H7 (cell line): ENCODE measurements around the gene MAGEC3. TPM values are rescaled to one million over a fixed set of nuclear protein-coding genes. Genes with fewer than 3 reads are reported as not detected.
"Not testable (repeated sequence)": the region's sequence is repeated elsewhere in the genome, so short reads cannot be mapped to it uniquely, and the experiment has no call there.

Source experiments
- DNase-seq: peaks from one replicate; pipeline ENCODE4 v3.0.0; 2012
- H3K27me3 ChIP-seq: 2 replicates; pipeline ENCODE4 v1.6.0; 2011; ENCODE audit warnings: mild to moderate bottlenecking, low read length; ENCODE audit not compliant: control insufficient read depth, insufficient read depth
- H3K36me3 ChIP-seq: replicated peaks from 2 replicates; pipeline ENCODE4 v1.5.1; 2011; ENCODE audit warnings: low read length; ENCODE audit not compliant: control insufficient read depth, insufficient read depth
- H3K4me3 ChIP-seq: 2 replicates; pipeline ENCODE4 v1.5.1; 2011; ENCODE audit warnings: low read depth, mild to moderate bottlenecking, control low read depth, low read length, moderate library complexity; ENCODE audit not compliant: insufficient read depth
- total RNA-seq: library from RNA; depleted of rRNA; stranded (reverse); fragments of >200 nt; shearing (Covaris generic); gene quantifications from 2 replicates; pipeline ENCODE4 v1.2.3, GENCODE V29; 2014; rRNA removed

Gene MAGEC3, protein sequence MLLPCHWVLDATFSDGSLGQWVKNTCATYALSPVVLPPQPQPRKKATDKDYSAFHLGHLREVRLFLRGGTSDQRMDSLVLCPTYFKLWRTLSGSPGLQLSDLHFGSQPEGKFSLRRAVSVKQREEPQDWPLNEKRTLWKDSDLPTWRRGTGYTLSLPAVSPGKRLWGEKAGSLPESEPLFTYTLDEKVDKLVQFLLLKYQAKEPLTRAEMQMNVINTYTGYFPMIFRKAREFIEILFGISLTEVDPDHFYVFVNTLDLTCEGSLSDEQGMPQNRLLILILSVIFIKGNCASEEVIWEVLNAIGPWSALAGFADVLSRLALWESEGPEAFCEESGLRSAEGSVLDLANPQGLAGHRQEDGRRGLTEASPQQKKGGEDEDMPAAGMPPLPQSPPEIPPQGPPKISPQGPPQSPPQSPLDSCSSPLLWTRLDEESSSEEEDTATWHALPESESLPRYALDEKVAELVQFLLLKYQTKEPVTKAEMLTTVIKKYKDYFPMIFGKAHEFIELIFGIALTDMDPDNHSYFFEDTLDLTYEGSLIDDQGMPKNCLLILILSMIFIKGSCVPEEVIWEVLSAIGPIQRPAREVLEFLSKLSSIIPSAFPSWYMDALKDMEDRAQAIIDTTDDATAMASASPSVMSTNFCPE
- total RNA-seq = not detected in 2 replicates

DNA sequence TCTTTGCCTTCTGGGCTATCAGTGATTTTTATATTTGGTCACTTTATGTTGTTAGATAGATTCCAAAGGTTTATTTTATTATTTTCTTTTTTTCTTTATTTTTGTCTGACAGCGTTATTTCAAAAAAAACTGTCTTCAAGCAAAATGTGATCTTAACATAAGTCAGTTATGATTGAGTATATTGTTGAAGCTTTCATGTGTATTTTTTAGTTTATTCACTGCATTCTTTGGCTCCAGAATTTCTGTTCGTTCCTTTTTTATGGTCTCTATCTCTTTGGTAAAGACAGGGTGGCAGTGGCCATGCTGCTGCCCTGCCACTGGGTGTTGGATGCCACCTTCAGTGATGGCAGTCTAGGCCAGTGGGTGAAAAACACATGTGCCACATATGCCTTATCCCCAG is at the start of gene MAGEC3:
Gene MAGEC3 (plus strand): TSS at position 301 of the 400 bp plus-strand sequence. CDS start 0 bp downstream, at position 301.
- DNase-seq = no peak
- Histone ChIP-seq H3K4me3 (no peak within 1 kb of the TSS), H3K27me3 (no peaks in the 10 kb centered on the region), H3K36me3 (no peaks in the 10 kb centered on the region)

DNA sequence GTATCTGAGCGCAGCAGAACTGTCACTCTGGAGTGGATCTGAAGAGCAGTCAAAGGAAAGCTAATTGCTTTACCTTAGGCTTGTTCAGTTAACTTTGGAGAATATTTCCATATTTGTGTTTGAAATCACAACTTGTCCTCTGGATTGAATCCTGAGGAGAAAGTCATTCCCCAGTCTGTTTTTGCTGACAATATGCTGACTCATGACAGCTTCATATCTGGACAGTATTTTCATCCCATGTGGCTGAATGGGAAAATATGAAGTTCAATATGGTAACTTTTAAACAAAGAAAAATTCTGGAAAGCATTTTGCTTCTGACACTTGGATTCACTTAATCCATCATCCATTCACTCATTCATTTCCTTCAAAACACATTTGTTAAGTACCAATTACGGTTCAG is 46.3 kb upstream of the MAGEC3 start:
- Histone ChIP-seq H3K36me3 (no peaks in the 10 kb centered on the region), H3K4me3 (no peak overlapping the region), H3K27me3 (no peaks in the 10 kb centered on the region)
- no peak for DNase-seq

DNA sequence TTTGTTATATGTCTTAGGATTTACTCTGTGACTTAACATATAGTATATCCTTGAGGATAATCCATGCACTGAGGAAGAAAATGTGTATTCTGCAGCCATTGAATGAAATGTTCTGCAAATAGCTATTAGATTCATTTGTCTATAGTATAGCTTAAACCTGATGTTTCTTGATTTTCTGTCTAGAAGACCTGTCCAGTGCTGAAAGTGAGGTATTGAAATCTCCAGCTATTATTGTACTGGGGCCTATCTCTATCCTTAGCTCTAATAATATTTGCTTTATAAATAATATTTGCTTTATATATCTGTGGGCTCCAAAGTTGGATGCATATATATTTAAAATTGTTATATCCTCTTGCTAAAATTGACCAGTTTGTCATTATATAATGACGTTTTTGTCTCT is 26.7 kb upstream of the MAGEC3 start:
- Histone ChIP-seq H3K36me3 (no peaks in the 10 kb centered on the region), H3K27me3 (no peaks in the 10 kb centered on the region), H3K4me3 (no peak overlapping the region)
- DNase-seq = no peak

DNA sequence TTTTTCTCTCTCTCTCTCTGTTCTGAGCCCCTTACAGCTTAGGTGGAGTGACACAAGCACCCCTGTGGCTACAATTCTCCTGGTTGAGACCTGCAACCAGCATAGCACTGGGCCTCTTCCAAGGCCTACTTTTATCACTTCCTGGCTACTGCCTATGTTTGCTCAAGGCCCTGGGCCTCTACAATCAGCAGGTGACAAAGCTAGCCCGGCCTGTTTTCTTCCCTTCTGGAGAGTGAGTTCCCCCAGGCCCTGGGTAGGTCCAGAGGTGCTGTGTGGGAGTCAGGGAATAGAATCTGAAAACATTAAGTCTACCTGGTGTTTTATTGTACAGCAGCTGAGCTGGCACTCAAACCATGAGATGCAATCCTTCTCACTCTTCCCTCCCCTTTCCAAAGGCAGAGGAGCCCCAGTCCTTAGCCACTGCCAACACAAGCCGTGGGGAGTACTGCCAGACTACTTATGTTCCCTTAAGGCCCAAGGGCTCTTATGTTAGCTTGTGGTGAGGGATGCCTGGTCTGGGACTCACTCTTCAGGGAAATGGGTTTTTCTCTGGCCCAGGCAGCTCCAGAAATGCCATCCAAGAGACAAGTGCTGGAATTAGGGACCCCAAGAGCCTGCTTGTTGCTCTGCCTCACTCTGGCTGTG is 23.8 kb upstream of the MAGEC3 start:
- Histone ChIP-seq H3K4me3 (no peak overlapping the region), H3K27me3 (no peaks in the 10 kb centered on the region), H3K36me3 (no peaks in the 10 kb centered on the region)
- DNase-seq = no peak

DNA sequence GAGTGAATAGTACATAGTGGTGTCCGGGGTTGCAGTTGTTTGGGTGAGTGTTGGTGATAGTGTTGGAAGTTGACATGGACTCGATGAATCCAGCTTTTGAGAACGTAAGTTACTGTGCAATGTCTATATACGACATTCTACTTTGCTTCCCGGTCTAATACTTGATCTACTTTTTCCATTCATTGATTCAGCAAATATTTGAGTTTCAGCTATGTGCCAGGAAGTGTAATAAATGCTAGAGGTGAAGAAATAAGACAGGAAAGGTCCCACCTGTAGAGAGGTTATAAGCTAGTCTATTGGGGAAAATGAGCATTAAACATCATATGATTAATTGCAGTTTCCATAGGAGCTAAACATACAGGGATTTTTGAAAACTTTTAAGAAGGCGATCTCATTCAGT is 22.2 kb upstream of the MAGEC3 start:
- DNase-seq = no peak
- Histone ChIP-seq H3K27me3 (no peaks in the 10 kb centered on the region), H3K4me3 (no peak overlapping the region), H3K36me3 (no peaks in the 10 kb centered on the region)

DNA sequence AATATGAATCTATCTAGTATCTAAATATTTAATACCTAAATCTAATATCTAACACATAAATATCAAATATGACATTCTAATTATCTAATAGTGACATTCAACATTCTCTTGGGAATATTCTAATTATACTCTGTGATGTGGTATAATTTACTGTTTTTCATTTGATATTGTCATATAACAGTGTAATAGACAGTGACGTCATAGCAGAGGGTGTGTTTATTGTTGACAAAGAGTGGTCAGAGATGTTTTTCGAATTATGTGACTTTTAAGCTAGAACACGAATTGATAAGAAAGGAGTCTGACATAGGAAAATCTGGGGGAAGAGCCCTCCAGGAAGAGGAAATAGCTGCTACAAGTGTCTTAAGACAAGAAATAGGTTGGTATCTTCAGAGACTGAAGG is 5.9 kb upstream of the MAGEC3 start:
- no peak for DNase-seq
- no peaks in the 10 kb centered on the region for H3K36me3 ChIP-seq
- no peak overlapping the region for H3K4me3 ChIP-seq
- no peaks in the 10 kb centered on the region for H3K27me3 ChIP-seq

DNA sequence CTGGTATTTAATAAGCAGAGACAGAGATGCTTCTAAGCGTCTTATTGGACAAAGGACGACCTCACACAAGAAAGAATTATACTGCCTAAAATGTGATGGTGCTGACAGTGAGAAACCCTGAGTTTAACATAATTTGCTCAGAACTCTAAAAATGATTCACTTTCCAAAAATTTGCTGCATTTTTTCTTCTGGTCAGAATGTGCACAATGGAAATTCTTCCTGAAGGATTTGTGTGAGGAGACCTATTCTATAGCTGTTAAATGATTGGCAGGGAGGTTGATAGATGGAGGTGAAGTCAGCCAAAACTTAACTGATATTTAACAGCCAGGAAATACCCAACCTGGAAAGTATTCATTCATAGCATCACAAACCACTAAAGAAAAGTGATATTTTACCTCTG is 1.7 kb downstream of the MAGEC3 start:
- no peak for DNase-seq
- H3K36me3 ChIP-seq = no peaks in the 10 kb centered on the region

DNA sequence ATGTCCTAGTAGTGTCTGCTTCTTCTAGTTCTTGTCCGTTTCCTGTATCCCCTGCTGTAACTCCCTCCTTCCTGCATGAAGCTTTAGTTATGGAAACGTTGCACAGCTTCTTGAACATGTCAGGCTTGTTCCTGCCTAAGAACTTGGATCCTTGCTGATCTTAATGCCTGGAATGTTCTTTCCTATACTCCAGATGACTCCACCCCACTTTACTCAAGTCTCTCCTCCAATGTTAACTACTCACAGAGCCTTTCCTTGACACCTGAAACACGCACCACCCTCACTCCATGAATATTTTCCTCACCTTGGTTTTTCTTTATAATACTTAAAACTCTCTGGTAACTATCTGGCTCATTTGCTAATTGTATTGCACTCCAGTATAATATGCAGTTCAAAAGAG is 19.4 kb downstream of the MAGEC3 start:
- DNase-seq = no peak
- H3K4me3 ChIP-seq = no peak overlapping the region
- no peaks in the 10 kb centered on the region for H3K36me3 ChIP-seq
- H3K27me3 ChIP-seq = no peaks in the 10 kb centered on the region

More for the DNA sequence above, 1.7 kb downstream of the MAGEC3 start:
- Histone ChIP-seq H3K4me3 (no peak overlapping the region), H3K27me3 (no peaks in the 10 kb centered on the region)

DNA sequence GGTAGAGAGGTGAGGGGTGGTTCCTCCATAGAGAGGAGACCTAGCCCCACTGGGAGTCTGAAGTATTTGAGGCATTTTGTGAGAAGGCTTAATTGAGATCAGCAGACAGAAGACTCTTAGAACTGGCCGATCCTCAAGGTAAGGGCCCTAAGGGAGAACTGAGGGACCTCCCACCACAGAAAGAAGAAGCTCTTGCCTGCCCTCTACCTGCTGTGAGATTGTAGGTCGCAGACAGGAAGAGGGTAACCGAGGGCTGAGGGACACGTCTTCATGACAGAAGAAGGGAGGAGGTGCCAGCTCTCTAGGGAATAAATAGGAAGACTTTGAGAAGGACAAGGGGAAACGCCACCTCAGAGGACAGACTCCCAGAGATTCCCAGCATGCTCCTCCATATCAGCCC is 41.5 kb downstream of the MAGEC3 start:
- Histone ChIP-seq H3K4me3 (no peak overlapping the region), H3K27me3 (no peaks in the 10 kb centered on the region), H3K36me3 (no peaks in the 10 kb centered on the region)
- no peak for DNase-seq

DNA sequence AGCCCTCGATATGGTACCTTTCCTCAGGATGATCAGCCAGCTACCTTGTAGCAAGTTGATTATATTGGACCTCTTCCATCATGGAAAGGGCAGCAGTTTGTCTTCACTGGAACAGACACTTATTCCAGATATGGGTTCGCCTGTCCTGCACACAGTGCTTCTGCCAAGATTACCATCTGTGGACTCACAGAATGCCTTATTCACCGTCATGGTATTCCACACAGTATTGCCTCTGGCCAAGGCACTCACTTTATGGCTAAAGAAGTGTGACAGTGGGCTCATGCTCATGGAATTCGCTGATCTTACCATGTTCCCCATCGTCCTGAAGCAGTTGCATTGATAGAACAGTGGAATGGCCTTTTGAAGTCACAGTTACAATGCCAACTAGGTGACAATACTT is 50.7 kb downstream of the MAGEC3 start:
- not testable (repeated sequence) for H3K4me3 ChIP-seq, H3K27me3 ChIP-seq, H3K36me3 ChIP-seq, DNase-seq

DNA sequence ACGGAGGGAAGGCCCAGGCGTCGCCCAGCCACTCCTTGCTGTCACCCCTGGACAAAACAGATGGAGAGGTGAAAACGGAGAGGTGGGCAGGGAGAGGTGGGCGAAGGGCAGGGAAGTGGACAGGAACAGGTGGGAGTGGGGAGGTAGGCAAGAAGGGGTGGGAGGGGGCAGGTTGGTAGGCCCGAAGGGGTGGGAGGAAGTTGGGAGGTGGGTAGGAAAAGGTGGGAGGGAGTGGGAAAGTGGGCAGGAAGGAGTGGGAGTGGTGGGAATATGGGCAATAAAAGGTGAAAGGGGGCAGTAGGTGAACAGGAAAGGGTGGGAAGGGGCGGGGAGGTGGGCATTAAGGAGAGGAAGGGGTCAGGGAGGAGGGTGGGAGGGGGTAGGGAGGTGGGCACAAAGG is 56.6 kb downstream of the MAGEC3 start:
- Histone ChIP-seq H3K4me3 (no peak overlapping the region), H3K27me3 (no peaks in the 10 kb centered on the region), H3K36me3 (no peaks in the 10 kb centered on the region)
- DNase-seq = no peak

DNA sequence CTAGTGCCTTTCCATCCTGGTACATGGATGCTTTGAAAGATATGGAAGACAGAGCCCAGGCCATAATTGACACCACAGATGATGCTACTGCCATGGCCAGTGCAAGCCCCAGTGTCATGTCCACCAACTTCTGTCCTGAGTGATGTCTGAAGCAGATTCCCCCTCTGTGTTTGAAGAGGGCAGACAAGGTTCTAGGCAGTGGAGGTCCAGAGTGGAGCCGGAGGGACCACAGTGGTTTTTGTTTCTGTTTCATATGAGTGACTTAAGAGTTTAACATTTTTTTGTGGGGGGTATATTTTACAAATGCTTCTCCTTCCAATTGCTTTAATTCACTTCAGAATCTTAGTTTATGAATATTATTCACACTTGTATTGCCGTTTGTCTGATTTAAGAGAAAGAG is 59.6 kb downstream of the MAGEC3 start:
- no peaks in the 10 kb centered on the region for H3K36me3 ChIP-seq
- DNase-seq = no peak
- no peaks in the 10 kb centered on the region for H3K27me3 ChIP-seq
- no peak overlapping the region for H3K4me3 ChIP-seq

DNA sequence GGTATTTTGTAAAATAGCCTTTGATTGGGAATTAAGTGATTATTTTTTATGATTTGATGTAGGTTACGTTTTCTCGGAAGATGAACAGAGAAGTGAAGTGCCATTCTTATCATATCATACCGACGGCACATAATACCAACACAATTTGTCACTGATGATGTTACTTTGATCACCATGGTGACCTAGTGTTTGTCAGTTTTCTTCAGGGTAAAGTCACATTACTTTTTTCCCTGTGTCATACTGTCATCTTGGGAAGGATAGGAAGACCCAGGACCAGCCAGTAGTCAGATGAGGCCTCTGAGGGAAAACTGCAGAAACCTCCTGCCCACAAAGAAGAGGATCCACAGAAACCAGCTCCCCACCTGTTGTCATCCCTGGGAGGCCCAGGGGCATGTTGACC is 64.2 kb downstream of the MAGEC3 start:
- Histone ChIP-seq H3K27me3 (no peaks in the 10 kb centered on the region), H3K4me3 (no peak overlapping the region), H3K36me3 (no peaks in the 10 kb centered on the region)
- no peak for DNase-seq

DNA sequence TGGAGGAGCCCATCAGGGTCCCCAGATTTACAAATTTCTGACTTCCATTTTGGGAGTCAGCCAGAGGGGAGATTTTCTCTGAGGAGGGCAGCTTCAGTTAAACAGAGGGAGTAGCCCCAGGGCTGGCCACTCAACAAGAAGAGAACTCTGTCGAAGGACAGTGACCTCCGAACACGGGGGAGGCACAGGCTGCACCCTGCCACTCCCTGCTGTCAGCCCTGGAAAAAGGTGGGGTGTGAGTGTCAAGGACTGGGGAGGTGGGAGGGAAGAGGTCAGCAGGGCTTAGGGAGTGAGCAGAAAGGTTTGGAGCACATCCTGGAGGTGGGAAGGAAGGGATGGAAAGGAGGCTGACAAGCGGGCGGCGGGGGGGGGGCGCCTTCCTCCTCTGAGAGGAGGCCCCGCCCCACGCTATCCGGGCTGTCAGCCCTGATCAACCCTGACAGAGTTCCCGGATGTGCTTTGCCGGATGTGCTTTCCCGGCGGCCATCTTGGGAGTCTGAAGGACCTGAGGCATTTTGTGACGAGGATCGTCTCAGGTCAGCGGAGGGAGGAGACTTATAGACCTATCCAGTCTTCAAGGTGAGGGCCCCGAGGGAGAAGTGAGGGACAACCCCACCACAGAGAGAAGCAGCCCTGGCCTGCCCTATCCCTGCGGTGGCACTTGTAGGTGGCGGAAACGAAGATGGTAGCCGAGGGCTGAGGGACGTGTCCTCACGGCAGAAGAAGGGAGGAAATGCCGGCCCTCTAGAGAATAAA is 65.5 kb downstream of the MAGEC3 start, which contains the start of gene MAGEC1:
Gene MAGEC1 (plus strand): TSS at position 495 of the 756 bp plus-strand sequence. CDS start 1,179 bp downstream, outside the sequence.
- no peak for DNase-seq
- Histone ChIP-seq H3K4me3 (no peak within 1 kb of the TSS), H3K36me3 (no peaks in the 10 kb centered on the region)

More for the DNA sequence above, 65.5 kb downstream of the MAGEC3 start, which contains the start of gene MAGEC1:
- no peaks in the 10 kb centered on the region for H3K27me3 ChIP-seq
